Skeletal muscle satellite cell (primary cell): ENCODE measurements around the gene MLLT10.
A peak's percentile ranks its signal among the peaks of the same experiment; 100 is the strongest.

Experiments used
- H3K27me3 ChIP-seq: 2 replicates; pipeline ENCODE4 v1.7.0; 2013; ENCODE audit warnings: low read length; ENCODE audit not compliant: control insufficient read depth, insufficient read depth
- H3K36me3 ChIP-seq: 2 replicates; pipeline ENCODE4 v1.7.0; 2013; ENCODE audit warnings: mild to moderate bottlenecking, control low read depth, low read length; ENCODE audit not compliant: insufficient read depth
- H3K4me1 ChIP-seq: 2 replicates; pipeline ENCODE4 v1.7.0; 2013; ENCODE audit warnings: low read length; ENCODE audit not compliant: control insufficient read depth, insufficient read depth
- H3K4me2 ChIP-seq: 2 replicates; pipeline ENCODE4 v1.7.0; 2013; ENCODE audit warnings: mild to moderate bottlenecking, low read length
- H3K4me3 ChIP-seq: 2 replicates; pipeline ENCODE4 v1.7.0; 2013; ENCODE audit warnings: low read length
- H3K9ac ChIP-seq: 2 replicates; pipeline ENCODE4 v1.7.0; 2013; ENCODE audit warnings: mild to moderate bottlenecking, low read depth, low read length, moderate library complexity
- H3K9me3 ChIP-seq: replicated peaks from 2 replicates; pipeline ENCODE4 v1.7.0; 2013; ENCODE audit warnings: mild to moderate bottlenecking, control low read depth, low read length

Gene MLLT10

GRCh38 chr10:21519941-21520436 lies 14.0 kb upstream of the MLLT10 start:
- Histone ChIP-seq H3K4me1 (peaks cover 28% of the 10 kb centered on the region), H3K4me2 (peak overlapping the region; percentile 92), H3K4me3 (peak overlapping the region; percentile 85), H3K9ac (peak overlapping the region; percentile 78), H3K27me3 (no peaks in the 10 kb centered on the region), H3K9me3 (no peaks in the 10 kb centered on the region), H3K36me3 (no peaks in the 10 kb centered on the region)

- Histone ChIP-seq H3K4me2 (peak overlapping the region; percentile 92), H3K9me3 (no peaks in the 10 kb centered on the region), H3K36me3 (no peaks in the 10 kb centered on the region), H3K4me3 (no peak overlapping the region), H3K4me1 (peaks cover 28% of the 10 kb centered on the region), H3K9ac (peak overlapping the region; percentile 78), H3K27me3 (no peaks in the 10 kb centered on the region)
Measured at GRCh38 chr10:21520509-21520908, 13.5 kb upstream of the MLLT10 start.

GRCh38 chr10:21520949-21521348 lies 13.1 kb upstream of the MLLT10 start:
- Histone ChIP-seq H3K9me3 (no peaks in the 10 kb centered on the region), H3K36me3 (no peaks in the 10 kb centered on the region), H3K27me3 (no peaks in the 10 kb centered on the region), H3K9ac (no peak overlapping the region), H3K4me1 (peaks cover 24% of the 10 kb centered on the region), H3K4me2 (peak overlapping the region; percentile 92), H3K4me3 (no peak overlapping the region)

GRCh38 chr10:21521751-21522533 lies 12.1 kb upstream of the MLLT10 start:
- H3K36me3 ChIP-seq = no peaks in the 10 kb centered on the region
- H3K9me3 ChIP-seq = no peaks in the 10 kb centered on the region
- no peak overlapping the region for H3K4me2 ChIP-seq
- no peaks in the 10 kb centered on the region for H3K27me3 ChIP-seq
- H3K4me1 ChIP-seq = peaks cover 18% of the 10 kb centered on the region
- no peak overlapping the region for H3K9ac ChIP-seq
- H3K4me3 ChIP-seq = no peak overlapping the region

GRCh38 chr10:21522631-21523406 lies 11.2 kb upstream of the MLLT10 start:
- Histone ChIP-seq H3K4me3 (no peak overlapping the region), H3K27me3 (no peaks in the 10 kb centered on the region), H3K9ac (no peak overlapping the region), H3K9me3 (no peaks in the 10 kb centered on the region), H3K36me3 (no peaks in the 10 kb centered on the region), H3K4me2 (no peak overlapping the region), H3K4me1 (peaks cover 16% of the 10 kb centered on the region)

- H3K4me1 ChIP-seq = peaks cover 11% of the 10 kb centered on the region
- no peaks in the 10 kb centered on the region for H3K36me3 ChIP-seq
- H3K4me2 ChIP-seq = peak overlapping the region; percentile 96
- no peaks in the 10 kb centered on the region for H3K9me3 ChIP-seq
- no peaks in the 10 kb centered on the region for H3K27me3 ChIP-seq
- no peak overlapping the region for H3K4me3 ChIP-seq
- H3K9ac ChIP-seq = peak overlapping the region; percentile 95
Measured at GRCh38 chr10:21523557-21524008, 10.4 kb upstream of the MLLT10 start.

GRCh38 chr10:21524131-21524525 lies 9.9 kb upstream of the MLLT10 start:
- Histone ChIP-seq H3K9me3 (no peaks in the 10 kb centered on the region), H3K4me1 (peaks cover 15% of the 10 kb centered on the region), H3K4me2 (peak overlapping the region; percentile 96), H3K9ac (peak overlapping the region; percentile 95), H3K4me3 (peak overlapping the region; percentile 76), H3K27me3 (no peaks in the 10 kb centered on the region), H3K36me3 (no peaks in the 10 kb centered on the region)

- no peaks in the 10 kb centered on the region for H3K9me3 ChIP-seq
- peak overlapping the region; percentile 96 for H3K4me2 ChIP-seq
- no peaks in the 10 kb centered on the region for H3K27me3 ChIP-seq
- H3K9ac ChIP-seq = peak overlapping the region; percentile 95
- no peaks in the 10 kb centered on the region for H3K36me3 ChIP-seq
- H3K4me3 ChIP-seq = peak overlapping the region; percentile 76
- H3K4me1 ChIP-seq = peaks cover 12% of the 10 kb centered on the region
Measured at GRCh38 chr10:21524526-21525366, 9.3 kb upstream of the MLLT10 start.

- peak within 1 kb of the TSS; percentile 95 for H3K9ac ChIP-seq
- no peaks in the 10 kb centered on the region for H3K9me3 ChIP-seq
- H3K36me3 ChIP-seq = no peaks in the 10 kb centered on the region
- H3K27me3 ChIP-seq = no peaks in the 10 kb centered on the region
- H3K4me3 ChIP-seq = peak within 1 kb of the TSS; percentile 76
- H3K4me1 ChIP-seq = peaks cover 12% of the 10 kb centered on the region
- peak within 1 kb of the TSS; percentile 96 for H3K4me2 ChIP-seq
Measured at GRCh38 chr10:21525367-21526187, 8.5 kb upstream of the MLLT10 start, which contains the start of gene SKIDA1. TSS of gene SKIDA1 (minus strand) at chr10:21525682. CDS start at chr10:21517822, 7,860 bp downstream.

GRCh38 chr10:21526188-21526859 lies 7.7 kb upstream of the MLLT10 start:
- H3K4me1 ChIP-seq = peaks cover 12% of the 10 kb centered on the region
- no peaks in the 10 kb centered on the region for H3K9me3 ChIP-seq
- H3K4me2 ChIP-seq = peak overlapping the region; percentile 96
- H3K36me3 ChIP-seq = no peaks in the 10 kb centered on the region
- no peaks in the 10 kb centered on the region for H3K27me3 ChIP-seq
- H3K9ac ChIP-seq = peak overlapping the region; percentile 95
- peak overlapping the region; percentile 76 for H3K4me3 ChIP-seq
